WTC11 (cell line): ENCODE results near the gene KAZN. TPM values are rescaled to one million over a fixed set of nuclear protein-coding genes. Genes with fewer than 3 reads are reported as not detected.

ENCODE experiments used
- ATAC-seq: fragments of 200-7000 bp; cut with Tn5 transposase; 2 replicates; pipeline ENCODE4 v1.10.0; 2021; ENCODE audit warnings: mild to moderate bottlenecking, moderate library complexity
- CTCF ChIA-PET: fragments of 300-600 bp; sonication (Branson Sonifier 250); formaldehyde crosslinking; loops from one replicate; lab custom pipeline; 2021; ENCODE audit warnings: antibody characterized with exemption; lab: Charles Lee
- POLR2A ChIA-PET: fragments of 350-600 bp; sonication (Branson Sonifier 250); formaldehyde crosslinking; loops from one replicate; lab custom pipeline; 2021; ENCODE audit warnings: antibody characterized with exemption; lab: Charles Lee
- DNase-seq: peaks from one replicate; pipeline ENCODE4 v3.0.0; 2021; ENCODE audit warnings: low spot score
- H3K27ac Mint-ChIP-seq: 2 replicates; pipeline ENCODE4 v1.8.0; 2021; ENCODE audit warnings: mixed read lengths
- H3K27me3 Mint-ChIP-seq: 2 replicates; pipeline ENCODE4 v1.8.0; 2021; ENCODE audit warnings: low read depth, mild to moderate bottlenecking, moderate library complexity, mixed read lengths
- H3K36me3 Mint-ChIP-seq: 2 replicates; pipeline ENCODE4 v1.8.0; 2021; ENCODE audit warnings: mixed read lengths
- H3K4me1 Mint-ChIP-seq: 2 replicates; pipeline ENCODE4 v1.8.0; 2022; ENCODE audit warnings: mixed read lengths
- H3K4me3 Mint-ChIP-seq: 2 replicates; pipeline ENCODE4 v1.8.0; 2021; ENCODE audit warnings: mild to moderate bottlenecking, moderate library complexity, mixed read lengths
- H3K9me3 Mint-ChIP-seq: 2 replicates; pipeline ENCODE4 v1.8.0; 2021; ENCODE audit warnings: mixed read lengths
- ATF1 ChIP-seq: sonication (generic); formaldehyde crosslinking; IDR thresholded peaks from 2 replicates; pipeline ENCODE4 v1.8.1; 2023; ENCODE audit warnings: mild to moderate bottlenecking, moderate library complexity, missing genetic modification reagents
- ETV6 ChIP-seq: sonication (generic); formaldehyde crosslinking; IDR thresholded peaks from 2 replicates; pipeline ENCODE4 v1.8.1; 2022; ENCODE audit warnings: mild to moderate bottlenecking, missing genetic modification reagents
- FOXK1 ChIP-seq: sonication (generic); formaldehyde crosslinking; IDR thresholded peaks from 2 replicates; pipeline ENCODE4 v1.8.0; 2022; ENCODE audit warnings: mild to moderate bottlenecking, moderate library complexity, missing genetic modification reagents
- IRF2 ChIP-seq: sonication (generic); formaldehyde crosslinking; IDR thresholded peaks from 2 replicates; pipeline ENCODE4 v1.8.0; 2022; ENCODE audit warnings: low read depth, missing genetic modification reagents, borderline replicate concordance
- MYBL2 ChIP-seq: sonication (generic); formaldehyde crosslinking; IDR thresholded peaks from 2 replicates; pipeline ENCODE4 v1.8.1; 2023; ENCODE audit warnings: mild to moderate bottlenecking, moderate library complexity, missing genetic modification reagents
- NR2C2 ChIP-seq: sonication (generic); formaldehyde crosslinking; IDR thresholded peaks from 2 replicates; pipeline ENCODE4 v1.8.0; 2022; ENCODE audit warnings: mild to moderate bottlenecking, missing genetic modification reagents
- NR3C1 ChIP-seq: sonication (generic); formaldehyde crosslinking; conservative IDR thresholded peaks from 2 replicates; pipeline ENCODE4 v1.8.1; 2023; ENCODE audit warnings: low read depth, mild to moderate bottlenecking, missing genetic modification reagents
- TP53 ChIP-seq: sonication (generic); formaldehyde crosslinking; IDR thresholded peaks from 2 replicates; pipeline ENCODE4 v1.8.1; 2023; ENCODE audit warnings: mild to moderate bottlenecking, missing genetic modification reagents
- ZNF219 ChIP-seq: sonication (generic); formaldehyde crosslinking; IDR thresholded peaks from 2 replicates; pipeline ENCODE4 v1.8.0; 2023; ENCODE audit warnings: missing genetic modification reagents, mild to moderate bottlenecking, borderline replicate concordance
- ZNF317 ChIP-seq: sonication (generic); formaldehyde crosslinking; IDR thresholded peaks from 2 replicates; pipeline ENCODE4 v1.8.1; 2023; ENCODE audit warnings: low read depth, mild to moderate bottlenecking, moderate library complexity, missing genetic modification reagents, borderline replicate concordance
- ZNF423 ChIP-seq: fragments of 250-450 bp; sonication (Bioruptor Pico); IDR thresholded peaks from 2 replicates; pipeline ENCODE4 v2.1.2; 2022; ENCODE audit warnings: mild to moderate bottlenecking, moderate library complexity
- total RNA-seq: library from RNA; stranded (reverse); gene quantifications from 3 replicates; pipeline ENCODE4 v1.2.3, GENCODE V29; 2021
- TF ChIP-seq, protein P1 (sequence below): sonication (generic); formaldehyde crosslinking; IDR thresholded peaks from 2 replicates; pipeline ENCODE4 v1.8.0; 2022; ENCODE audit warnings: mild to moderate bottlenecking, missing genetic modification reagents
- TF ChIP-seq, protein P2 (sequence below): fragments of 250-450 bp; sonication (Bioruptor Pico); conservative IDR thresholded peaks from 2 replicates; pipeline ENCODE4 v1.9.0; 2021; ENCODE audit warnings: mild to moderate bottlenecking
- TF ChIP-seq, protein P3 (sequence below): sonication (generic); formaldehyde crosslinking; conservative IDR thresholded peaks from 2 replicates; pipeline ENCODE4 v1.8.1; 2023; ENCODE audit warnings: mild to moderate bottlenecking, low read depth, missing genetic modification reagents, moderate library complexity
- TF ChIP-seq, protein P4 (sequence below): sonication (generic); formaldehyde crosslinking; IDR thresholded peaks from 2 replicates; pipeline ENCODE4 v1.8.0; 2022; ENCODE audit warnings: missing genetic modification reagents
- TF ChIP-seq, protein P5 (sequence below): sonication (generic); formaldehyde crosslinking; IDR thresholded peaks from 2 replicates; pipeline ENCODE4 v1.8.1; 2023; ENCODE audit warnings: mild to moderate bottlenecking, missing genetic modification reagents

KAZN gene
- total RNA-seq, 1 experiment from 2014 or later: 19.9 TPM

DNA sequence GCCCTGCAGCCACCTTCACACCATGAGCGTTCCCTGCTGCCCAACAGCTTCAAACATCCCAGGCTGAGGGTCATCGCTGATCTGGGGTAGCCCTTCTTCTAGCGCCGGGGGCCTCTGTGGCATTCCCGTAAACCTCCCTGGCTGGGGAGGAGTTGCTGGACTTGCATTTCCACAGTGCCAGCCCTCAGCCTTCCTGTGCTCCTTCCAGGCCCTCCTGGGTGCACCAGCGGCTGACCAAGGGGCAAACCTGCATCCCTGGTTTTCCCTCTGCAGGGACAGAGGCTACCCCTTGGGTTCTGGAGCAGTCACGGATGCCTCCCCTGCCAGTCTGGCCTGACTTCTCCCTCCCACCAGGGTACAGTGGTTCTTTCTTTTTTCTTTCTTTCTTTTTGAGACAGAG is 336.4 kb downstream of the KAZN start (continued):
- no peak for TF ChIP-seq NR2C2 (CRISPR knock-in tag)

DNA sequence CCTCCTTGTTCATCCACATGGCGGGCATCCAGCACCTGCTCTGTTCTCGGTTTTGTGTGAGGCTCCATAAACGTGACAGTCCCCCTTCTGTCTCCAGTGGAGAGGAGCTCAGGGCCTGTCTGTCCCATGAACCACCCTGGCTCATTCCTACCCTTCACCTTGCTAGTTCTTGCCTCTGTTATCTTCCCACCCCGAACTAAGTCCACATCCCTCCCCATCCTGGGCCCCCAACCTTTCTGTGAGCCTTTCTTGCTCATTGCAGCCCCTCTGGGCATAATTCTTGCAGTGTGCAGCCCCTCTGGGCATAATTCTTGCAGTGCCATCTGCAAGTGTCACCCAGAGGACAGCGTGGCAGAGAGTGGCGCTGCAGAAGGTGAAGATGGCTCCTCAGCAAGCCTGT is 338.3 kb downstream of the KAZN start:
- ATAC-seq (no peak), DNase-seq (no peak)
- Mint-ChIP-seq H3K27ac (no peak overlapping the region), H3K9me3 (no peaks in the 10 kb centered on the region), H3K27me3 (no peaks in the 10 kb centered on the region), H3K36me3 (no peaks in the 10 kb centered on the region), H3K4me1 (peaks cover 16% of the 10 kb centered on the region), H3K4me3 (no peak overlapping the region)
- POLR2A ChIA-PET: no interaction called here
- TF ChIP-seq NR3C1 (CRISPR knock-in tag): no peak
- TF ChIP-seq, protein P1, sequence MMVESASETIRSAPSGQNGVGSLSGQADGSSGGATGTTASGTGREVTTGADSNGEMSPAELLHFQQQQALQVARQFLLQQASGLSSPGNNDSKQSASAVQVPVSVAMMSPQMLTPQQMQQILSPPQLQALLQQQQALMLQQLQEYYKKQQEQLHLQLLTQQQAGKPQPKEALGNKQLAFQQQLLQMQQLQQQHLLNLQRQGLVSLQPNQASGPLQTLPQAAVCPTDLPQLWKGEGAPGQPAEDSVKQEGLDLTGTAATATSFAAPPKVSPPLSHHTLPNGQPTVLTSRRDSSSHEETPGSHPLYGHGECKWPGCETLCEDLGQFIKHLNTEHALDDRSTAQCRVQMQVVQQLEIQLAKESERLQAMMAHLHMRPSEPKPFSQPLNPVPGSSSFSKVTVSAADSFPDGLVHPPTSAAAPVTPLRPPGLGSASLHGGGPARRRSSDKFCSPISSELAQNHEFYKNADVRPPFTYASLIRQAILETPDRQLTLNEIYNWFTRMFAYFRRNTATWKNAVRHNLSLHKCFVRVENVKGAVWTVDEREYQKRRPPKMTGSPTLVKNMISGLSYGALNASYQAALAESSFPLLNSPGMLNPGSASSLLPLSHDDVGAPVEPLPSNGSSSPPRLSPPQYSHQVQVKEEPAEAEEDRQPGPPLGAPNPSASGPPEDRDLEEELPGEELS: no peak
- TF ChIP-seq, protein P2, sequence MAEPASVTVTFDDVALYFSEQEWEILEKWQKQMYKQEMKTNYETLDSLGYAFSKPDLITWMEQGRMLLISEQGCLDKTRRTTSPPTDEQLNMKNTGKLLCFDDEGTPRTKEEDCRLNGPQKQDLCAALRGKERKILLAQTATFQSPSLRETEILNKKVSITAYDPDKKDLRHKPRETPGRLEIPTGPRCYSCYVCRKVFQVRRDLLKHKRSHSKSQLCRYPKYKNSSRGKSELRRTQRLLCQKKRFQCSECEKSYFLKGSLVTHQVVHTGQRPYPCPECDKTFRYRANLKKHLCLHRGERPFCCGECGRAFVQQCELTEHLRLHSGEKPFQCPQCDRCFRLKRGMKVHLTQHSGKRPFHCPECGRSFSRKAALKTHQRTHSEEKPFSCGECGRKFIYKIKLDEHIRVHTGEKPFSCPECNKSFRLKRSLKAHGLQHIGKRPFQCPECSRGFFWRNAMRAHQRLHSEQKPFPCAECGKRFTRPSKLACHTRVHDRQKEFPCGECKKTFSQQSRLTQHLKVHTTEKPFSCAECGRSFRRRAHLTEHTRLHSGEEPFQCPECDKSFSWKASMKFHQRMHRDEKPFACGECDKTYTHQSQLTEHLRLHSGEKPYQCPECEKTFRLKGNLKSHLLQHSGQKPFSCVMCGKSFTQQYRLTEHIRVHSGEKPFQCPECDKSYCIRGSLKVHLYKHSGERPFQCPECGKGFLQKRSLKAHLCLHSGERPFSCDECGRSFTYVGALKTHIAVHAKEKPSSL (CRISPR knock-in tag): no peak
- no peak for TF ChIP-seq ZNF219 (CRISPR knock-in tag)
- TF ChIP-seq MYBL2 (CRISPR knock-in tag): no peak
- TF ChIP-seq FOXK1 (CRISPR knock-in tag): no peak
- TF ChIP-seq, protein P3, sequence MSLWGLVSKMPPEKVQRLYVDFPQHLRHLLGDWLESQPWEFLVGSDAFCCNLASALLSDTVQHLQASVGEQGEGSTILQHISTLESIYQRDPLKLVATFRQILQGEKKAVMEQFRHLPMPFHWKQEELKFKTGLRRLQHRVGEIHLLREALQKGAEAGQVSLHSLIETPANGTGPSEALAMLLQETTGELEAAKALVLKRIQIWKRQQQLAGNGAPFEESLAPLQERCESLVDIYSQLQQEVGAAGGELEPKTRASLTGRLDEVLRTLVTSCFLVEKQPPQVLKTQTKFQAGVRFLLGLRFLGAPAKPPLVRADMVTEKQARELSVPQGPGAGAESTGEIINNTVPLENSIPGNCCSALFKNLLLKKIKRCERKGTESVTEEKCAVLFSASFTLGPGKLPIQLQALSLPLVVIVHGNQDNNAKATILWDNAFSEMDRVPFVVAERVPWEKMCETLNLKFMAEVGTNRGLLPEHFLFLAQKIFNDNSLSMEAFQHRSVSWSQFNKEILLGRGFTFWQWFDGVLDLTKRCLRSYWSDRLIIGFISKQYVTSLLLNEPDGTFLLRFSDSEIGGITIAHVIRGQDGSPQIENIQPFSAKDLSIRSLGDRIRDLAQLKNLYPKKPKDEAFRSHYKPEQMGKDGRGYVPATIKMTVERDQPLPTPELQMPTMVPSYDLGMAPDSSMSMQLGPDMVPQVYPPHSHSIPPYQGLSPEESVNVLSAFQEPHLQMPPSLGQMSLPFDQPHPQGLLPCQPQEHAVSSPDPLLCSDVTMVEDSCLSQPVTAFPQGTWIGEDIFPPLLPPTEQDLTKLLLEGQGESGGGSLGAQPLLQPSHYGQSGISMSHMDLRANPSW (CRISPR knock-in tag): no peak
- TF ChIP-seq ETV6: no peak
- no peak for TF ChIP-seq IRF2 (CRISPR knock-in tag)
- TF ChIP-seq ZNF423 (CRISPR knock-in tag): no peak
- CTCF ChIA-PET: no interaction called here

DNA sequence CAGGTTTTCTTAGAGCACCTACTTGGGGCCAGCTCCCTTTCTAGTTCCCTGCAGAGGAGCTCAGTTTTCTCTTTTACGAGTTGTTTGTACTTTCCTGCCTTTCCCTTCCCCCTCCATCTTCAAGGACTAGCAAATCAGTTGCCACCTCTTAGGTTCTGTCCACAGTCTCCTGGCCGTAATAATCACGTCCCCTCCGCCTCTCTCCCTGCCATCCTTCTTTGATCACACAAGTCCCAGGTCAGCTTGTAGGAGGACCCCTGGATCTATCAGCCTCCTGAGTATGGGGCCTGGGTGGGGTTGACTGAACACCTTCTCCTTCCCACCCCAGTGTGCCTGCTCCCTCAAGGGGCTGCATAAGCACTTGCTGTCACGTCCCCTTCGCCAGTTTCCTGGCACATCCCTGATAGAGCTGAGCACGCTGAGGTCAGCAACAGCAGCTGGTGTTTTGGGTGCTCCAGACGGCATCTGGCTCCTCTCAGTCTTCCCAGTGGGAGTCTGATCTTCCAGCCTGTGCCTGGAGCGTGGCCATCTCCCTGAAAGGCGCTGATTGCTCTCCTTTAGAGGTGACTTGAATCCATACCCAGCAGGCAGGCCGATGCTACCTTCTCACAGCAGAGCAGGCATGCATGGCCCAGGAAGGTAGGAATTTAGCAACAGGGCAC is 338.9 kb downstream of the KAZN start:
- ChIA-PET POLR2A (no interaction called here), CTCF (no interaction called here)
- ATAC-seq (no peak), DNase-seq (no peak)
- Mint-ChIP-seq H3K4me3 (no peak overlapping the region), H3K9me3 (no peaks in the 10 kb centered on the region), H3K27me3 (no peaks in the 10 kb centered on the region), H3K36me3 (no peaks in the 10 kb centered on the region), H3K4me1 (peaks cover 21% of the 10 kb centered on the region), H3K27ac (no peak overlapping the region)
- TF ChIP-seq, protein P4, sequence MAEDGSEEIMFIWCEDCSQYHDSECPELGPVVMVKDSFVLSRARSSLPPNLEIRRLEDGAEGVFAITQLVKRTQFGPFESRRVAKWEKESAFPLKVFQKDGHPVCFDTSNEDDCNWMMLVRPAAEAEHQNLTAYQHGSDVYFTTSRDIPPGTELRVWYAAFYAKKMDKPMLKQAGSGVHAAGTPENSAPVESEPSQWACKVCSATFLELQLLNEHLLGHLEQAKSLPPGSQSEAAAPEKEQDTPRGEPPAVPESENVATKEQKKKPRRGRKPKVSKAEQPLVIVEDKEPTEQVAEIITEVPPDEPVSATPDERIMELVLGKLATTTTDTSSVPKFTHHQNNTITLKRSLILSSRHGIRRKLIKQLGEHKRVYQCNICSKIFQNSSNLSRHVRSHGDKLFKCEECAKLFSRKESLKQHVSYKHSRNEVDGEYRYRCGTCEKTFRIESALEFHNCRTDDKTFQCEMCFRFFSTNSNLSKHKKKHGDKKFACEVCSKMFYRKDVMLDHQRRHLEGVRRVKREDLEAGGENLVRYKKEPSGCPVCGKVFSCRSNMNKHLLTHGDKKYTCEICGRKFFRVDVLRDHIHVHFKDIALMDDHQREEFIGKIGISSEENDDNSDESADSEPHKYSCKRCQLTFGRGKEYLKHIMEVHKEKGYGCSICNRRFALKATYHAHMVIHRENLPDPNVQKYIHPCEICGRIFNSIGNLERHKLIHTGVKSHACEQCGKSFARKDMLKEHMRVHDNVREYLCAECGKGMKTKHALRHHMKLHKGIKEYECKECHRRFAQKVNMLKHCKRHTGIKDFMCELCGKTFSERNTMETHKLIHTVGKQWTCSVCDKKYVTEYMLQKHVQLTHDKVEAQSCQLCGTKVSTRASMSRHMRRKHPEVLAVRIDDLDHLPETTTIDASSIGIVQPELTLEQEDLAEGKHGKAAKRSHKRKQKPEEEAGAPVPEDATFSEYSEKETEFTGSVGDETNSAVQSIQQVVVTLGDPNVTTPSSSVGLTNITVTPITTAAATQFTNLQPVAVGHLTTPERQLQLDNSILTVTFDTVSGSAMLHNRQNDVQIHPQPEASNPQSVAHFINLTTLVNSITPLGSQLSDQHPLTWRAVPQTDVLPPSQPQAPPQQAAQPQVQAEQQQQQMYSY (CRISPR knock-in tag): no peak
- no peak for TF ChIP-seq TP53 (CRISPR knock-in tag)
- TF ChIP-seq, protein P5, sequence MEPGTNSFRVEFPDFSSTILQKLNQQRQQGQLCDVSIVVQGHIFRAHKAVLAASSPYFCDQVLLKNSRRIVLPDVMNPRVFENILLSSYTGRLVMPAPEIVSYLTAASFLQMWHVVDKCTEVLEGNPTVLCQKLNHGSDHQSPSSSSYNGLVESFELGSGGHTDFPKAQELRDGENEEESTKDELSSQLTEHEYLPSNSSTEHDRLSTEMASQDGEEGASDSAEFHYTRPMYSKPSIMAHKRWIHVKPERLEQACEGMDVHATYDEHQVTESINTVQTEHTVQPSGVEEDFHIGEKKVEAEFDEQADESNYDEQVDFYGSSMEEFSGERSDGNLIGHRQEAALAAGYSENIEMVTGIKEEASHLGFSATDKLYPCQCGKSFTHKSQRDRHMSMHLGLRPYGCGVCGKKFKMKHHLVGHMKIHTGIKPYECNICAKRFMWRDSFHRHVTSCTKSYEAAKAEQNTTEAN: no peak
- TF ChIP-seq MYBL2 (CRISPR knock-in tag): no peak
- no peak for TF ChIP-seq ZNF317 (CRISPR knock-in tag)
- TF ChIP-seq ATF1 (CRISPR knock-in tag): no peak
- TF ChIP-seq, protein P2 (CRISPR knock-in tag): no peak
- no peak for TF ChIP-seq IRF2 (CRISPR knock-in tag)
